ENCODE data around the gene PDSS2. TPM values are rescaled to one million over a fixed set of nuclear protein-coding genes. Genes with fewer than 3 reads are reported as not detected.

Gene PDSS2
- total RNA-seq, 1 experiment from 2014 or later = 12.1 TPM

DNA sequence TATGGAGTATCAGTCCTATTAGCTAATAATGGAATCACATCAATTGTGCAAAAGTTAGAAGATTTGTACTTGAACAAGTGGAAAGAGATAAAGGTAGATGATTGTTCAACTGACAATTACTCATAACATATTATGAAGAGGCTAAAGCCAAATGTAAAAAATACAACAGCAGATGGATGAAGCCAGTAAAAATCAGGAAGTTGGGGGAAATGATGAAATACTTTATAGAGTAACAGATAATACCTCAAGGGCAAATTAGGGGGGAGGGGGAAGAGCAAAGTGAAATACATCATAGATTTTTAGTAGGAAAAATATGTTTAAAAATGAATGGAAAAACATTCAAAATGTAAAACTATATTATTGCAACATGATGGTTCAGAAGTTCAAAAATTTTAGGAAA lies 114.0 kb downstream of the PDSS2 start:
- no peaks in the 10 kb centered on the region for H3K4me1 Mint-ChIP-seq
- no peak overlapping the region for H3K4ac ChIP-seq (ENCODE audit: low read depth, low read length)

More for the DNA sequence above, 114.0 kb downstream of the PDSS2 start:
- Histone ChIP-seq H2AK5ac (ENCODE audit: insufficient read length, low read length) (no peak overlapping the region), H3K4me2 (ENCODE audit: insufficient read depth, insufficient read length, low read length) (no peak overlapping the region), H2AFZ (ENCODE audit: low read length) (no peak overlapping the region), H2BK15ac (ENCODE audit: low read depth, low read length) (no peak overlapping the region), H2BK5ac (ENCODE audit: insufficient read length, low read length) (no peak overlapping the region), H2BK20ac (ENCODE audit: low read depth, low read length, poor library complexity, severe bottlenecking) (no peak overlapping the region), H3K18ac (ENCODE audit: insufficient read length, low read depth, low read length) (no peak overlapping the region), H3K27ac (ENCODE audit: insufficient read length, low read depth, low read length) (no peak overlapping the region), H3K9ac (ENCODE audit: extremely low read depth, insufficient read length, low read length) (no peak overlapping the region), H3K27me3 (ENCODE audit: insufficient read depth, low read length) (no peaks in the 10 kb centered on the region), H3K14ac (ENCODE audit: insufficient read depth, low read length) (no peak overlapping the region), H3K79me2 (ENCODE audit: insufficient read depth, low read length) (no peaks in the 10 kb centered on the region), H2BK120ac (ENCODE audit: low read depth, low read length, poor library complexity, severe bottlenecking) (no peak overlapping the region), H3T11ph (ENCODE audit: low read length) (no peak overlapping the region), H4K20me1 (ENCODE audit: control insufficient read depth, insufficient read depth, insufficient read length) (no peaks in the 10 kb centered on the region), H3K23me2 (ENCODE audit: insufficient read length, low read depth, low read length, poor library complexity, severe bottlenecking) (no peaks in the 10 kb centered on the region), H3K79me1 (ENCODE audit: insufficient read depth, low read depth, low read length, poor library complexity, severe bottlenecking) (no peaks in the 10 kb centered on the region), H3K4me1 (ENCODE audit: insufficient read depth, low read length) (no peaks in the 10 kb centered on the region), H3K56ac (ENCODE audit: insufficient read length, low read depth, low read length) (no peak overlapping the region), H3K9me3 (ENCODE audit: control insufficient read depth, low read depth, low read length) (no peaks in the 10 kb centered on the region), H4K8ac (replicated peaks; ENCODE audit: insufficient read length, low read depth, low read length) (no peak overlapping the region), H3K23ac (ENCODE audit: insufficient read length, low read depth, low read length) (no peak overlapping the region), H2BK12ac (ENCODE audit: insufficient read length, low read depth, low read length) (no peak overlapping the region), H4K91ac (ENCODE audit: insufficient read length, low read depth, low read length) (no peak overlapping the region), H4K5ac (ENCODE audit: insufficient read length, low read depth, low read length) (no peak overlapping the region)
- Mint-ChIP-seq H3K4me3 (no peak overlapping the region), H3K36me3 (ENCODE audit: insufficient read depth in 1 of 3, low read depth in 3 of 3) (no peaks in the 10 kb centered on the region), H3K27me3 (ENCODE audit: low read depth) (no peaks in the 10 kb centered on the region), H3K9me3 (no peaks in the 10 kb centered on the region), H3K27ac (no peak overlapping the region)
- DNase-seq = no peak
- TF ChIP-seq, protein P1, sequence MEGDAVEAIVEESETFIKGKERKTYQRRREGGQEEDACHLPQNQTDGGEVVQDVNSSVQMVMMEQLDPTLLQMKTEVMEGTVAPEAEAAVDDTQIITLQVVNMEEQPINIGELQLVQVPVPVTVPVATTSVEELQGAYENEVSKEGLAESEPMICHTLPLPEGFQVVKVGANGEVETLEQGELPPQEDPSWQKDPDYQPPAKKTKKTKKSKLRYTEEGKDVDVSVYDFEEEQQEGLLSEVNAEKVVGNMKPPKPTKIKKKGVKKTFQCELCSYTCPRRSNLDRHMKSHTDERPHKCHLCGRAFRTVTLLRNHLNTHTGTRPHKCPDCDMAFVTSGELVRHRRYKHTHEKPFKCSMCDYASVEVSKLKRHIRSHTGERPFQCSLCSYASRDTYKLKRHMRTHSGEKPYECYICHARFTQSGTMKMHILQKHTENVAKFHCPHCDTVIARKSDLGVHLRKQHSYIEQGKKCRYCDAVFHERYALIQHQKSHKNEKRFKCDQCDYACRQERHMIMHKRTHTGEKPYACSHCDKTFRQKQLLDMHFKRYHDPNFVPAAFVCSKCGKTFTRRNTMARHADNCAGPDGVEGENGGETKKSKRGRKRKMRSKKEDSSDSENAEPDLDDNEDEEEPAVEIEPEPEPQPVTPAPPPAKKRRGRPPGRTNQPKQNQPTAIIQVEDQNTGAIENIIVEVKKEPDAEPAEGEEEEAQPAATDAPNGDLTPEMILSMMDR (conservative IDR thresholded peaks at IDR 0.05) = no peak
